Left renal cortex interstitium (tissue), 4 donors: ENCODE measurements around the gene SLC35E2B. TPM values are rescaled to one million over a fixed set of nuclear protein-coding genes. Genes with fewer than 3 reads are reported as not detected.
A peak's percentile ranks its signal among the peaks of the same experiment; 100 is the strongest.
"Not testable (repeated sequence)": the region's sequence is repeated elsewhere in the genome, so short reads cannot be mapped to it uniquely, and the experiment has no call there.

Experiments used
- DNase-seq, 4 donors: peaks; one replicate each; pipeline ENCODE4 v3.0.0-alpha.2; 2013; ENCODE audit warnings: low read depth in 4 of 4, low spot score in 2 of 4, missing footprints in 1 of 4
- polyA plus RNA-seq, 4 donors: library from polyadenylated mRNA; unstranded; fragments of 120-200 nt; gene quantifications; one replicate each; pipeline ENCODE4 v1.2.1, GENCODE V29; 2013; ENCODE audit not compliant: insufficient read length in 4 of 4

Gene SLC35E2B
- polyA plus RNA-seq, 4 donors = 56.5 to 111 (median 82.2) TPM

GRCh38 chr1:1677718-1678580 lies 14.6 kb downstream of the SLC35E2B start:
- DNase-seq = no peak

GRCh38 chr1:1676087-1676486 lies 16.5 kb downstream of the SLC35E2B start:
- DNase-seq = not testable (repeated sequence)

- DNase-seq = not testable (repeated sequence)
These were observed 17.4 kb downstream of the SLC35E2B start for GRCh38 chr1:1675218-1675617.

- DNase-seq = not testable (repeated sequence)
These were observed 17.8 kb downstream of the SLC35E2B start for GRCh38 chr1:1674806-1675205.

GRCh38 chr1:1672181-1672965 lies 20.2 kb downstream of the SLC35E2B start:
- no peak for DNase-seq

- no peak for DNase-seq
These were observed 21.1 kb downstream of the SLC35E2B start for GRCh38 chr1:1671365-1672119.

- no peak for DNase-seq
These were observed 21.7 kb downstream of the SLC35E2B start for GRCh38 chr1:1670866-1671265.

GRCh38 chr1:1669468-1670440 lies 22.8 kb downstream of the SLC35E2B start:
- DNase-seq = no peak

GRCh38 chr1:1666526-1666925 lies 26.1 kb downstream of the SLC35E2B start:
- DNase-seq = no peak

- DNase-seq = no peak
These were observed 26.8 kb downstream of the SLC35E2B start for GRCh38 chr1:1665815-1666251.

- no peak for DNase-seq
These were observed 27.4 kb downstream of the SLC35E2B start for GRCh38 chr1:1664941-1665814.

GRCh38 chr1:1664318-1664717 lies 28.3 kb downstream of the SLC35E2B start:
- DNase-seq = not testable (repeated sequence)

- not testable (repeated sequence) for DNase-seq
These were observed 29.6 kb downstream of the SLC35E2B start for GRCh38 chr1:1662830-1663560.

GRCh38 chr1:1662392-1662791 lies 30.2 kb downstream of the SLC35E2B start:
- not testable (repeated sequence) for DNase-seq

- DNase-seq = peak; percentile 86 to 94 (median 88)
These were observed 33.7 kb downstream of the SLC35E2B start, which contains the start of gene CDK11B for GRCh38 chr1:1658583-1659549. Gene CDK11B (minus strand): TSS chr1:1659004. CDS start chr1:1657485, 1,519 bp downstream.

GRCh38 chr1:1648265-1648664 lies 44.3 kb downstream of the SLC35E2B start:
- not testable (repeated sequence) for DNase-seq
